MM.1S (cell line): ENCODE data around the gene SMPD3.

Source experiments
- CTCF ChIP-seq: fragments of 300-600 bp; sonication (generic); IDR thresholded peaks from 2 replicates; pipeline ENCODE4 v1.5.1; 2016; ENCODE audit warnings: antibody characterized with exemption, low read length, mixed read lengths
- EZH2 ChIP-seq: fragments of 300-600 bp; sonication (generic); optimal IDR thresholded peaks from 2 replicates; pipeline ENCODE3; 2017; ENCODE audit warnings: low read depth, mild to moderate bottlenecking, antibody characterized with exemption, low read length, mixed read lengths
- EZH2phosphoT487 ChIP-seq: fragments of 300-600 bp; sonication (generic); IDR thresholded peaks from 2 replicates; pipeline ENCODE4 v1.6.1; 2018; ENCODE audit warnings: antibody characterized with exemption, low read length

DNA sequence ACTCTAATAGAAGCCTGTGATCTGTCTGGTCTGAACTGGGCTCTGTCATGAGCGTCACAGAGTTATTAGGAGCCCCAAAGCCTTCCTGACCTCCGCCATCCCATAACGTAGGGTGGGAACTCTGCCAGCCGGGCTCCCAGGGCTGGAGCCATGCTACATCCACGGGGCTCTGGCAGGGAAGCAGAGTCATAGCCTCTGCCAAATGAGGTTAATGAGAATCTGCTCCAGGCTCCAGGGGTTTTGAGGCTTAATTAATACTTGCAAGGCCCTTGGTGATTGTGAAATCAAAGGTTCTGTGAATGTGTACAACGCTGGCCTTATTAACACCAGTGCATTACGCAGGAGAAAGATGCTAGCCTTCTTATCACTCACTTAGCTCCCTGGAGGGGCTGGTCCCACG, 48.4 kb upstream of the SMPD3 start:
- TF ChIP-seq CTCF (no peak), EZH2 (no peak), EZH2phosphoT487 (no peak)
